NCI-H1694 (cell line): ENCODE data around the gene VPS36.
"Not testable (repeated sequence)": the region's sequence is repeated elsewhere in the genome, so short reads cannot be mapped to it uniquely, and the experiment has no call there.

Source experiments
- DNase-seq: peaks from one replicate; lab custom pipeline; 2025; lab: John Stamatoyannopoulos, UW

Gene VPS36

DNA sequence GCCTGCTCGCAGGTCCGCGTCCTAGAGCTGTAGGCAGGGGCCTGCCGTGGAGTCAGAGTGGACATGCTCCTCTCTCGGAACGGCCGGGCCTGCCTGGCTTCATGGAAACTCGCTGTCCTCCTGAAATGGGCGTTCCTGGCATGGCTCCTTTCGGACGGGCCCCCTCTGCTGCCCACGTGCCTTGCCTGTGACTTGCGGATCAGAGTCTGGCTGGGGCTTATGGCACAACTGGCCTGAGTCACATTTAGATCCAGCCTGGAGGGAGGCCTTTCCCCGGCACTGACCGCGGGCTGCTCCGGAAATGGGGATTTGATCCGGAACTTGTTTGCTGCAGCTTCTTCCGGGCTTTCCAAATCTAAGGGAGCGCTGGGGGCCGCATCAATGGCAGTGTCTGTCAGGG is 72.5 kb downstream of the VPS36 start:
- no peak for DNase-seq

- DNase-seq = no peak
Measured at GRCh38 chr13:52374873-52375411, 75.5 kb downstream of the VPS36 start.

DNA sequence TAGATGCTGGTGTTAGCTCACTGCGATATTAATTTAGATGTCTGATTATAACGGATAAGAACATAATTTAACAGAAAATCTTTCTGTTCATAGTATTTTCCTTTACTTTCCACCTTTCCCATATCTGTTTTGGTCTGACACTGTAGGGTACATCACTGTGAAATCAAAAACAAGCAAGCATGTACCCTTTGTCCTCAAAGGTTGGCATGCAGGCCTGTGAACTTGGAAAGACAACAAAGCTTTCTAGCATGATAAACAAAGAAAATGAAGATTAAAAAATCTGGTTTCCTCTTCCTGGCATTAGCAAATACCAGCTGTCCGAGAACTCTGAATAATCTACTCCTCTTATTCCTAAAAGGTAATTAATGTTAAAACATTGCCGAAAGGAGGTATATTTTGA is 76.0 kb downstream of the VPS36 start:
- DNase-seq = no peak

GRCh38 chr13:52373277-52373676 is 77.2 kb downstream of the VPS36 start:
- DNase-seq = not testable (repeated sequence)

DNA sequence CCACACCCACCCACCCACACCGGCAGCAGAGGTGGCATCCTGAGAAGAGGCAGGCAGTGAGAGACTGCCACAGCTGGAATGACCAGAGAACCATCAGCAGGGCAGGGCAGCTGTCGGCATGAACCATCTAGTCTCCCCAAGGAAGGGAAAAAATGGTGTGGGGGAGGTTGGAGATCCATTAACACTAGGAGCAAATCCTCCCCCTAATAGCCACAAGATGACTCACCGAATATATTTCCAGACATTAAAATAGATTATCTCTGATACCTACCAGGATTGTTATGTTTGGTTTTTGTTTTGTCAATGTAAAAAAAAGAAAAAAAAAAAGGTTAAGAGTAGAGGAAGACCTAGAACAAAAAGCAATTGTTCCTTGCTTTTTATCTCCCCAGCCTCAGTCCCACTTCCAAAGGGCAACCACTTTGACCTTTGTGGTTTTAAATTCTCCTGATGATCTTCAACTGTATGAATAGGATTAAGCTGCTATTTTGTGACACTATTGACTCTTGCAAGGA is 78.6 kb downstream of the VPS36 start:
- no peak for DNase-seq

DNA sequence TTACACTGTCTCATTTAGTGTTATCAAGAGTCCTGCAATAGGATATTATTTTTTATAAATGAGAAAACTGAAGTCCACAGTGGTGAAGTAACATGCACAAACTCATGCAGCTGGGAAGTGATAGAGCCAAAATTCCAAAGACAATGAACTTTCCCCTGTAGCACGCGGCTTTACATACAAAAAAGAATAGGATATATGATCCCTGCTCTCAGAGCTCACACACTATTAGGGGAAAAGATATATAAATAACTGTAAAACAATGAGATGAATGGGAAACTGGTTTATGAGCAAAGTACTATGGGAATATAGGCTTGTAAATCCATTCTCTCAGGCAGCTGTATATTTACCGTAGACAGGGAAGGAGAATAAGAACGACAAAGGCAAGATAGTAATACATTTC is 84.1 kb downstream of the VPS36 start:
- DNase-seq = no peak
